ENCODE measurements around the gene C19orf18. TPM values are rescaled to one million over a fixed set of nuclear protein-coding genes. Genes with fewer than 3 reads are reported as not detected.
"Not testable (repeated sequence)": the region's sequence is repeated elsewhere in the genome, so short reads cannot be mapped to it uniquely, and the experiment has no call there.

C19orf18 gene
- polyA plus RNA-seq, 3 donors, result not detected

- Mint-ChIP-seq H3K27ac (no peak overlapping the region), H3K36me3 (peaks cover 25 to 38% of the 10 kb centered on the region in 2 donors), H3K4me1 (no peaks in the 10 kb centered on the region), H3K9me3 (peaks cover 51 to 99% (median 96%) of the 10 kb centered on the region in 7 donors), H3K4me3 (no peak overlapping the region), H3K27me3 (ENCODE audit: low read depth in 3 of 3) (peaks cover 0 to 2% (median 0%) of the 10 kb centered on the region in 3 donors)
- no peak overlapping the region for H2AFZ ChIP-seq (ENCODE audit: insufficient read depth, low read depth, low read length, poor library complexity, severe bottlenecking)
- H4K20me1 ChIP-seq (ENCODE audit: insufficient read depth, low read length), result no peaks in the 10 kb centered on the region
- peak overlapping the region in 1 of 3 experiments; percentile 4 for H3K4me3 ChIP-seq (replicated peaks in 1 of 3; ENCODE audit: low read depth in 2 of 3, low read length in 3 of 3)
- H3K9me3 ChIP-seq (replicated peaks in 1 of 2; ENCODE audit: control insufficient read depth in 1 of 2, insufficient read depth in 1 of 2, low read length in 2 of 2), result peaks cover 93 to 95% of the 10 kb centered on the region in 2 donors
- no peaks in the 10 kb centered on the region for H3K27me3 ChIP-seq (ENCODE audit: control insufficient read depth in 2 of 2, insufficient read depth in 2 of 2, low read length in 2 of 2)
- no peak overlapping the region for H3K9ac ChIP-seq (ENCODE audit: insufficient read depth, low read length, poor library complexity, severe bottlenecking)
- H3K4me1 ChIP-seq (ENCODE audit: control insufficient read depth in 1 of 2, insufficient read depth in 2 of 2, low read length in 2 of 2), result no peaks in the 10 kb centered on the region
- DNase-seq, result no peak
- peaks cover 2 to 36% of the 10 kb centered on the region in 2 donors for H3K36me3 ChIP-seq (replicated peaks in 1 of 2; ENCODE audit: control insufficient read depth in 1 of 2, insufficient read depth in 2 of 2, low read length in 2 of 2)
- TF ChIP-seq CTCF (IDR thresholded peaks at IDR 0.05), result no peak
- WGBS (ENCODE audit: insufficient coverage), result 97% methylated on average over 4 of the region's 4 CpGs
- no peaks in the 10 kb centered on the region for H3K79me2 ChIP-seq (ENCODE audit: insufficient read depth, low read length)
- no peak overlapping the region for H3K27ac ChIP-seq (ENCODE audit: low read depth in 1 of 2, low read length in 2 of 2)
- no peak overlapping the region for H3K4me2 ChIP-seq (replicated peaks; ENCODE audit: extremely low read depth, low read length, poor library complexity, severe bottlenecking)
- intact Hi-C loops (cut with micrococcal nuclease), result no loop called here
These were observed 46.7 kb downstream of the C19orf18 start for GRCh38 chr19:57927587-57927986.

GRCh38 chr19:57916168-57916995, 58.0 kb downstream of the C19orf18 start, which contains the start of gene ZNF417:
Gene ZNF417, minus strand, starts transcription at chr19:57916592. Its CDS starts 181 bp downstream, at chr19:57916411.
- Mint-ChIP-seq H3K9me3 (peaks cover 6 to 62% (median 45%) of the 10 kb centered on the region in 7 donors), H3K36me3 (peaks cover 32 to 46% of the 10 kb centered on the region in 2 donors), H3K4me3 (peak within 1 kb of the TSS; percentile 89 to 93), H3K27ac (peak within 1 kb of the TSS; percentile 93 to 98 (median 95)), H3K4me1 (peaks cover 21% of the 10 kb centered on the region)
- peak within 1 kb of the TSS; percentile 77 for H3K4me2 ChIP-seq (replicated peaks; ENCODE audit: extremely low read depth, low read length, poor library complexity, severe bottlenecking)
- intact Hi-C loops (cut with micrococcal nuclease), result loop anchor here (5.0 to 10.0 kb wide), 3 partner anchors 152 to 238 kb away; partner anchors contain the start of genes ZNF329 (in 1 of the 2), ZNF586 (in 1 of the 2) and ZNF776 (in 1 of the 2)
- H3K27me3 ChIP-seq (ENCODE audit: control insufficient read depth in 2 of 2, insufficient read depth in 2 of 2, low read length in 2 of 2); H3K27me3 Mint-ChIP-seq (ENCODE audit: low read depth in 3 of 3); H4K20me1 ChIP-seq (ENCODE audit: insufficient read depth, low read length): not testable (repeated sequence)
- WGBS (ENCODE audit: insufficient coverage), result under 1% methylated on average over 35 of the region's 51 CpGs
- DNase-seq, result peak; percentile 83 to 93 (median 93)
- peaks cover 7 to 34% of the 10 kb centered on the region in 2 donors for H3K9me3 ChIP-seq (replicated peaks in 1 of 2; ENCODE audit: control insufficient read depth in 1 of 2, insufficient read depth in 1 of 2, low read length in 2 of 2)
- peak within 1 kb of the TSS; percentile 70 to 76 (median 72) for H3K4me3 ChIP-seq (replicated peaks in 1 of 3; ENCODE audit: low read depth in 2 of 3, low read length in 3 of 3)
- H3K4me1 ChIP-seq (ENCODE audit: control insufficient read depth in 1 of 2, insufficient read depth in 2 of 2, low read length in 2 of 2), result peaks cover 15 to 17% of the 10 kb centered on the region in 2 donors
- H3K27ac ChIP-seq (ENCODE audit: low read depth in 1 of 2, low read length in 2 of 2), result peak within 1 kb of the TSS; percentile 55 to 84
- peaks cover 37% of the 10 kb centered on the region for H3K79me2 ChIP-seq (ENCODE audit: insufficient read depth, low read length)
- peak within 1 kb of the TSS; percentile 80 for H2AFZ ChIP-seq (ENCODE audit: insufficient read depth, low read depth, low read length, poor library complexity, severe bottlenecking)
- peaks cover 9 to 24% of the 10 kb centered on the region in 2 donors for H3K36me3 ChIP-seq (replicated peaks in 1 of 2; ENCODE audit: control insufficient read depth in 1 of 2, insufficient read depth in 2 of 2, low read length in 2 of 2)
- H3K9ac ChIP-seq (ENCODE audit: insufficient read depth, low read length, poor library complexity, severe bottlenecking), result peak within 1 kb of the TSS; percentile 86
